Epithelial cell of prostate (primary cell): ENCODE results near the gene KDM4B.
A peak's percentile ranks its signal among the peaks of the same experiment; 100 is the strongest.
"Not testable (repeated sequence)": the region's sequence is repeated elsewhere in the genome, so short reads cannot be mapped to it uniquely, and the experiment has no call there.

Experiments
- DNase-seq: peaks from one replicate; pipeline ENCODE4 v3.0.0-alpha.2; 2011; ENCODE audit warnings: low read depth, low spot score
- H3K27ac ChIP-seq: fragments of 450-650 bp; 2 replicates; pipeline ENCODE4 v1.5.1; 2017; ENCODE audit warnings: mild to moderate bottlenecking

KDM4B gene

DNA sequence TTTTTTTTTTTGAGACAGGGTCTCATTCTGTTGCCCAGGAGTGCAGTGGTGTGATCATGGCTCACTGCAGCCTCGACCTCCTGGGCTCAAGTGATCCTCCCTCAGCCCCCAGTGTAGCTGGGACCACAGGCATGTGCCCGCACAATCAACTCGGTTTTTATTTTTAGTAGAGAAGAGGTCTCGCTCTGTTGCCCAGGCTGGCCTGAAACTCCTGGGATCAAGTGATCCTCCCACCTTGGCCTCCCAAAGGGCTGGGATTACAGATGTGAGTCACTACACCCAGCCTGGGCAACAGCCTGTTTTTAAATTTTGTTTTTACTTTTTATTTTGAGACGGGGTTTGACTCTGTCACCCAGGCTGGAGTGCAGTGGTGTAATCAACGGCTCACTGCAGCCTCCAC lies 2.3 kb upstream of the KDM4B start:
- no peak overlapping the region for H3K27ac ChIP-seq
- DNase-seq, result no peak

DNA sequence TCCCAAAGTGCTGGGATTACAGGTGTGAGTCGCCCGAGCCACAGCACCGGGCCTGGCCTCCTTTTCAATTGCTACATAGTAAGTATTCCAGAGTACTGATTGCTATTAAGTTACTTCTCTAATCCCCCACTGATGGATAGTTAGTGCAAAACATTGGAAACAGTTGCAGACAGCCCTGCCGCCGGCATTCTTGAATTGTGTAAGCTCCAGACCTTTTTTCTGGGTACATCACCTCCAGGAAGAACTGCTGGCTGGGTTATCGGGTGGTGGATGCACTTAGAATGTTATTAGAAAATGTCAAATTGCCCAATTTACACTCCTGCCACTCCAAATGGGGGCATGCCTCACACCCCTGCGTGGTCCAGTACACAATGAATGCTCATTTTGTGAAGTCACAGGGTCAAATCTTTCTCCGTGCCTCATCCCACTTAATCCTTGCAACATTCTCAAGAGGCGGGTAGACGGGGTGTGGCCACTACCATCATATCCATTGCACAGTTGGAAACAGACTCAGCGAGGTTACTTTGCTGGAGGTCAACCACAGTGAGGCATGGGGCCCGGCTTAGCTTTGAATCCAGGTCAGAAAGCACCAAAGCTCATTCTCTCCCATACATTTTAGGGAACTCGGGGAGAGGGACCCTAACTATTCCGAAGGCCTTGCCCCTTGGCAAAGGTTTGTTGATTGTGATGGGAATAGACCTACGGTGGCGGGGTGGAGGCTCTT lies 1.0 kb upstream of the KDM4B start:
- peak overlapping the region; percentile 13 for H3K27ac ChIP-seq
- no peak for DNase-seq

DNA sequence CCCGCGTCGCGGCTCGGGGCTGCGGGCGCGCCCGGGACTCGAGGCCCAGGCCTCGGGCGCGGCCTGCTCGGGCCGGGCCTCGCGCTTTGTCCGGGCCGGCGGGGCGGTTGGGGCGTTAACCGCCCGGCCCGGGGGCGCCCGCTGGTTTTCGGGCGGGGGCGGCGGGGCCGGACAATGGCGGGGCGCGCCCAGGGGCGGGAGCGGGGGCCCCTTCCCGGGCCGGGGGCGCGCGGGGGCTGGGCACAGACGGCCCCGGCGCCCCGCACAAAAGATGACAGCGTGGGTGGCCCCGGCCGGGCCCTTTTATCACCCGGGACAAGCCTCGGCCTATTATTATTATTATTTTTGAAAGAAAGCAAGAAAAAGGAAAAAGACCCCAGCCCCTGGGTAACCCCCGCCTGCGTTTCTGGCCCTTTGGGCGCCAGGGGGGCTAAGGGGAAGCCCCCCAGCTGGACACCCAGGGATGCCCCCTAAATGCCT lies 419 bp downstream of the KDM4B start:
- peak overlapping the region; percentile 66 for H3K27ac ChIP-seq

DNA sequence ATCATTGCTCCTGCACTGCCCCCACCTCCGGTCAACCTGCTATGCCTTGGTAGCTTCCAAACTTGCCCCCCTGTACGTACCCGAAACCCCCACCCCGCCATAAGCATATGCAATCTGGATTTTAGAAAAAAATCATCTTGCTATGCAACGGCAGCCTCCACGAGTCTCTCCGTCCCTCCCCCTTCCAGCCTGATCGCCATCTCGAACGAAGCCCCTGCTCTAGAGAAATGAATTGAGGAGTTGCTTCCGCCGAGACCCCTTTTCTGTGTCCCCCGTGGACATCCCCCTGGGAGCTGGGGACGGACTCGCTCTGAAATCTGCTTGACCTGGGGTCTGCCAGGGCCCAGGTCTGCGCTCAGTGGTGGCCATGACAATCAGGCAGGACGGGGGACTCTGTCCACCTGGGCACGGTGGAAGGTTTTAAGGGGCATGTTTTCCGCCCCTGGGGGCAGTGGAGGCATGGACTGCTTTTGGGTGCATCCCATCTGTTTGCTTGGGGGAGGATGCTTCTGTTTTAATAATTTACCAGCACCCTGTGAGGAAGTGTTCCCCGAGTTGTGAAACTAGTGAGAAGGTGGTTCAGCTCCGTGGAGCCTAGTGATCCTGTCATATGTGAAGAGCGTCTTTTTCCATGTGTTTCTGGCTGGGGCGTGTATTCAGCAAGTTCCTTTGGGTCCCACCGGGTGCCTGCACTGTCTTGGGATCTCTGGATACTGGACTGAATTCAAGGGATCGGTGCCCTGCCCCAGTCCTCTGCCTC lies 1.0 kb downstream of the KDM4B start:
- DNase-seq, result no peak
- H3K27ac ChIP-seq, result peak overlapping the region; percentile 66

More for the DNA sequence above, 419 bp downstream of the KDM4B start:
- no peak for DNase-seq

DNA sequence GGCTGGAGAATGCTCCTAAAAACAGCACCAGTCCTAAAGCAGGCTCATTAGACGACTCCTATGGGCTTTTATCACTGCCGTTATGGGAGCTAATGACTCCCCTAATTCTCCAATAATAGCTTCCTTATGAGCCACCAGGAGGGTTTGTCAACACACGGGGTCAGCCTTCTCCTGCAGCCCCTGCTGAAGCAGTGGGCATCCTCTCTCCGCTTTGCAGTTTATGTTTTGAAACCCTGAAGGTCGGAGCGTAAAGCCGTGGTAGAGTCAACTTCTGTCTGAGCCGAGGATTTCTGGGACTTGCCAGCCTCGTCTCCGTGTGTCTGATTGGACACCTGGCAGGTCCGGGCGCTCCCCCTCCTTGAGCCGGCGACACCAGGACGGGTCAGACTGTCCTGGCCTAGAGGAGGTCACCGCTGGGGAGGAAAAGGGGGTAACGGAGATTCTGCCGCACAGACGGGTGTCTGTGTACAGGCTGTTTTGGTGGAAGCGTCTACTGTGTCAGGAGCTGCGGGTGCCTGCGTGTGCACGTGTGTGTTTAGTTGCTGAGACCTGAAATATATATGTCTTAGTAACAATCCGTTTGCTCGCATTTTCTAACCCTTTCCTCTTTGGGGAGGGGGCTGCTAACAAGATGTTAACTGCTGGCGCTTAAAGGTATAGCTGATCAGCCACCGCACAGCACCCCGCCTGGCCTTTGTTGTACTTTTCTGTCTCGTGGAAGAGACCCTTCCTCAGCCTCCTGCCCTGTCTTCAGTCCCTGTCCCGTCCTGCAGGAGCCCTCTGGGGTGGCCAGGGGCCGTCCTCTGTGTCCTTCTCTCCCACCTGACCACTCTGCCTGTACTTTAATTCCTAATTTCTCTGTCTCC lies 1.9 kb downstream of the KDM4B start:
- DNase-seq, result no peak

DNA sequence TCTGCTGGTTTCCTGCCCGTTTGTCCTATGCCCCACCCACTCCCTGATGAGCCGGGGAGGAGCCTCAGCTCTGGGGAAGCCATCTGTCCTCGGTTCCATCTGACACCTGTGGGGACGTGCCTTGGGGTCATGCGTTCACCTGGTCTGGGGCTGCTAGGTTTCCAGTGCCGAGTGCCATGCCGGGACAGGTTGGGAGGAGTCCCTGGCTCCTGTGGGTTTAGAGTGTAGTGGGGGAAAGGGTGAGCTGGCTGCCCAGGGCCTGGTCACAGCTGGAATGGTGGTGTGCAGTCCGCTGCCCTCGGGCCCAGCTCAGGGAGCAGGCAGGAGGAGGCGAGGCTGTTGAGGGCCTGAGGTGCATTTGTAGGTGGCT lies 2.5 kb downstream of the KDM4B start:
- H3K27ac ChIP-seq, result peak overlapping the region; percentile 66
- DNase-seq, result no peak

More for the DNA sequence above, 1.9 kb downstream of the KDM4B start:
- H3K27ac ChIP-seq, result peak overlapping the region; percentile 66

DNA sequence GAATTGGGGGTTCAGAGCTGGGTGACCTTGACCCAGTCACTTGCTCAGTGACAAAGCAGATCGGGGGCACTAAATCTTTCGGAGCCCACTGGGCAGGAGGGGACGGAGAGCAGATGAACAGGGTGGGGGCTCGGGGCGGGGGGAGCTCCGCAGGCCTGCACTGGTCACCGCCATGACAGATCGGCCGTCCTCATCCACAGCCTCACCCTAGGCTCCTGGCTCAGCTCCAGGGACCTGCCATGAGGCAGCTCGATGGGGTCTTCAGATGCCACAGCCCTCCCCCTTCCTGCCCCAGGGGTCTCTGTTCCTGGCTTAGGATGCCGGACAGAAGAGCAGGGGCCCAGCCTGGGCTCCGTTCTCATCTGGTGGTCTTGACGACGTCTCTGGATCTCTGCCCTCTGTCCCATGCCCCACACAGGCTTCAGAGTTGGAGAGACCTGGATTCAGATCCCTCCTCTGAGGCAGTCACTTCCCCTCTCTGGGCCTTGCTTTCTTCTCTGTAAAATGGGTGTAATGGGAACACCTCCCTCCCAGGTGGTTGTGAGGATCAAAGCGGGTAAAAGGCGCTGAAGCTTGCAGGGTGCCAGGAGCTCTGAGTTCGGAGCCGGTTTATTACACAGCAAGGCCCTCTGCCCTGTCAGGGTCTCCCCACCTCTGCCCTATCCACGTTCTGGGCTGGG lies 3.0 kb downstream of the KDM4B start:
- peak overlapping the region; percentile 66 for H3K27ac ChIP-seq

DNA sequence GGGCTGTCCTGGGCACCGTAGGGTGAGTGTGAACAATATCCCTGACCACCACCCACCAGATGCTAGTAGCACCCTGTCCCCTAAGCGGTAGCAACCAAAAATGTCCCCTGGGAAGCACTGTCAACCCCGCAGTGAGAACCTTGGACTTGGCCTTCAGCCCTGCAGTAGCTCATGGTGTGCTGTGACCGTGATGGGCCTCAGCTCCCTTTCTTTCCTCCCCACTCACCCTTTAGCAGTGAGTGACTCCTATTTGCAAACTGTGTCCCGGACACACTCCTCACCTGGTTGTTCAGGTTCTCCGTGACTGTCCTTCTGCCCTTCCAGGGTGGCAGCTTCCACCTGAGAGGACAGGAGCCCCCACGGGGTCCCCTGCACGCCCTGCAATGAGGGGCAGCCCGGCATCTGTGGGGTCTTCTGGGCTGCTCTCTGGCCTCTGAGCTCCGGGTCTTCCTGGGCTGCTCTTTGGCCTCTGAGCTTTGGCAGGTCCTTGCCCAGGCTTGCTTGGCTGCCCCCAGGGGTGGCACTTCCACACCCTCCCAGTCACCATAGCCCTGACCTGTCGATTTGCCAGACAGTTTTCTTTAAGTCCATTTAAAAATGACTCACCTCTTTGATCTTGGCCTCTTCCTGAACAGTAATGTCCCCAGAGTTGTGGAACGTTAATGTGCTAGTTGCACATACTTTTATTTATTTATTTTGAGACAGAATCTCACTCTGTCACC lies 3.8 kb downstream of the KDM4B start:
- H3K27ac ChIP-seq, result peak overlapping the region; percentile 62
- DNase-seq, result no peak

More for the DNA sequence above, 3.0 kb downstream of the KDM4B start:
- no peak for DNase-seq

DNA sequence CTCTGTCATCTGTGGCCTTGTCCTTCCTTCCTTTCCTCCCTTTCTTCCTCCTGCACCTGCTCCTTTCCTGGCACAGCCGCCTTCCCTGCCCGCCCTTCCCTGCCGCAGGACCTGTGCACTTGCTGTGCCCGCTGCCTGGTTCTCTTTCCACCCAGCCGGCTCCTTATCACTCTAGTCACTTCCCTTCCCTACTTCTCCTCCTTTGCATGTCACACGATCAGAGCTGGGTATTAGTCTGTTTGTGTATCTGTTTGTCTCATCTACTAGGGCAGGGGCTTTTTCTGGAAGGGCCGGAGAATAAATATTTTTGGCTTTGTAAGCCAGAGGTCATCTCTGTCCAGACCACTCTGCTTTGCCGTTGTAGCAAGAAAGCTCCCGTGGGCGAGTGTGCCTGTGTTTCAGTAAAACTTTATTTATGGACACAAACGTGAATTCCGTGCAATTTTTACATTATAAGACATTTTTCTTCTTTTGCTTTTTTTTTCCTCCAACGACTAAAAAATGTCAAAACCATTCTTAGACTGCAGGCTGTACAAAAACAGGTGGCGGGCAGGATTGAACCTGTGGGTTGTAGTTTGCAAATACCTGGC lies 6.1 kb downstream of the KDM4B start:
- no peak for DNase-seq
- H3K27ac ChIP-seq, result no peak overlapping the region

DNA sequence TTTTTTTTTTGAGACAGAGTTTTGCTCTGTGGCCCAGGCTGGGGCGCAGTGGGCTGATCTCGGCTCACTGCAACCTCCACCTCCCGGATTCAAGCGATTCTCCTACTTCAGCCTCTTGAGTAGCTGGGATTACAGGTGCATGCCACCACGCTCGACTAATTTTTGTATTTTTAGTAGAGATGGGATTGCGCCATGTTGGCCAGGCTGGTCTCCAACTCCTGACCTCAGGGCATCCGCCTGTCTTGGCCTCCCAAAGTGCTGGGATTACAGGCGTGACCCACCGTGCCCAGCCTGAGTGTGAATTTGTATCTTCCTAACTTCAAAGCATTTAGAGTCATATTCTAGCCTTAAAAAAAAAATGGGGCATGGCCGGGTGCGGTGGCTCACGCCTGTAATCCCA lies 6.7 kb downstream of the KDM4B start:
- peak overlapping the region; percentile 59 for H3K27ac ChIP-seq
- DNase-seq, result not testable (repeated sequence)

DNA sequence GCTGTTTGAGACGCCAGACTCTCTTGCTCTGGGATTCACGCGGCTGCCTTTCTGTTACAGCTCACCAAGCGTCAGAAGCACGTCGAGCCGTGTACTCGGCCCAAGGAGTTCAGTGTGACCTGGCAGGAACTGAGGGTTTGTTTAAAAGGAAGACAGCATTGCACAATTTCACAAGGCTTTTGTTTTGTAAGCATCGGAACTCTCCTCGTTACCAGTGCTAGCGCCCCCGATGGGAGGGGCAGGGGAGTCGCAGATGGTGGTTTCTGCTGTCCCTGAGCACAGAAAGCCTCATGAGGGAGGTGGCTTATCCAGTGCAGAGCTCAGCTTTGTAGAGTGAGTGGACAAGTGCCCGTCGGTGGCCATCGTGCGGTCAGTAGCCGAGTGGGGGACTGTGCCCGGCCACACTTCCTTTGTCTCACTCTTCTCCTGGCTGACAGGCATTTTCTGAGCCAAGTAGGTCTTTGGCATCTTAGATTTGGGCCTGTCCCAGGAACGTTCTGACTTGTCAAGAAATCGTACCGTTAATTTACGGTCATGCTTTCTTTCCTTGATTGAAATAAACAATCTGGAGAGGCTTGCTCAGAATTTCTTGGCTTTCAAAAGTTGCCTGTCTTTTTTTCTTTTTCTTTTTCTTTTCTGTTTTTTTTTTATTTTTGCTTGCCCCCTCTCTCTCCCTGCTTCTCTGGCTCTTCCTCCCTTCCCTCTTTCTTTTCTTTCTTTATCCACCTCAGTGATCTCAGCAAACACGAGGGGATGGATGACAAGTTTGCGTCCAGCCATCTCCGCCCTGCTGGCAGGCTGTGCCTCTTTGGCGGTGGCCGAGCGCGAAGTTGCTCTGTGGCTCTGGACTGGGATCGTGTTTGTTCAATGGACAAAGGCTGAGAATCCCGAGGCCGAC lies 7.7 kb downstream of the KDM4B start:
- peak overlapping the region; percentile 59 for H3K27ac ChIP-seq
- peak; percentile 80 for DNase-seq

DNA sequence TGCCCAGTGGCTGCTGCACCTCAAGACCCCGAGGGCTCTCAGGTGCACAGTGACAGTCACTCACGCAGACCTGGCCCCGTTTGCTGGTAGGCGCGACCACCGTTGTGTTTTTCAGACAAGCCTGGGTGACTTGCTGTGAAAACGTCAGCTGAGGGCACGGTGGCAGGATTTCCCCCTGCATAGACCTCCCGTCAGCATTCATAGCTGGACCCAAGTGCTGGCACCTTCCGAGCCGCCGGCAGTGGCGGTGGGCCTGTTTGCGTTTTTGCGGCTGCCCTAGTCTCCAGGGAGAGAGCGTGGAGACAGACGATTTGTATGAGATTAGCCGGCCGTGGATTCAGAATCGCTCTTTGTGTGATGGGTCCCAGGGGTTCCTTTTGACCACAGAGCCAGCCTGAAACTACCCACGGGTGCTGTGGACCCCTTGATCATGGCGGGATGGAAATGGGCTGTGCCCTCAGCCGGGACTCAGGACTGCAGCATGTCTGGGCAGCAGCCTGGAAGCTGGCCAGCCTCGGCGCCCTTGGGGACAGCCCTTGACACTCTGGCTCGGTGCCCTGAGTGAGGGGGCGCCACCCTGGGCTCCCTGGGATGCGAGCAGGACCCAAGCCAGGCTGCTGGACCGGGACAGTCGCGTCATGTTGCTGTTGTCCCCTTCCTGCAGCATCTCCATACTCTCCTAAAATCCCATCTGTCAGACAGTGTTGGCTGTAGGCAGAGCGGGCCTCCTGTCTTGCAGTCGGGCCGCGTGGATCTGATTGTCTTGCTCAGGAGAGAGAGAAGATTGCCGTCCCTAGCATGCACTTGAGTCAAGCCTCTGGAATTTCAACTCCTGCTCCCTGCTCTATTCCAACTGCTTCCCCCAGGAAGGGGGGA lies 8.6 kb downstream of the KDM4B start:
- no peak for DNase-seq

DNA sequence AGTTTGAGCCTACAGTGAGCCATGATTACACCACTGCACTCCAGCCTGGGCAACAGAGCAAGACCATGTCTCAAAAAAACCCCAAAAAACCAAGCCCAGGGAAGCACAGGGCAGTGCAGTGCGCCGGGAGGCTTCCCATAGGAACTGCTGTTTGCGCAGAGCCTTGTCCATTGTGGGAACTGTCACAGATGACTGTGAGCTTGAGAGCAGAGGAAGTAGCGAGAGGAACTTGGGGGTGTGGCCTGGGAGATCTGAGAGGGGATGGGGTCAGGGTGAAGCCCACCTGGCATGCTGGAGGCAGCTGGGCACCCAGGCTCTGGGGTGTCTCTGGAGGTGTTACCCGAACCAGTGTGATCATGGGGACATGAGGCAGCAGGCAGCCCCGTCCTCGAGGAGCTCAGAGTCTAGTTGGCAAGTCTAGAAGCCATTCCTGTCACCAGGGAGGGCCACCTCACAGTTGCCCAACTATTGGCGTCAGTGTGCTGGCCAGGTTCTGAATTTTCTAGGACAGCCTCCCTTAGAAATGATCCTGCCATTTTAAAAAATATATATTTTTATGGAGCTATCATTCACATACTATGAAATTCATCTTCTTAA lies 10.4 kb downstream of the KDM4B start:
- no peak overlapping the region for H3K27ac ChIP-seq
- no peak for DNase-seq

More for the DNA sequence above, 8.6 kb downstream of the KDM4B start:
- peak overlapping the region; percentile 59 for H3K27ac ChIP-seq

DNA sequence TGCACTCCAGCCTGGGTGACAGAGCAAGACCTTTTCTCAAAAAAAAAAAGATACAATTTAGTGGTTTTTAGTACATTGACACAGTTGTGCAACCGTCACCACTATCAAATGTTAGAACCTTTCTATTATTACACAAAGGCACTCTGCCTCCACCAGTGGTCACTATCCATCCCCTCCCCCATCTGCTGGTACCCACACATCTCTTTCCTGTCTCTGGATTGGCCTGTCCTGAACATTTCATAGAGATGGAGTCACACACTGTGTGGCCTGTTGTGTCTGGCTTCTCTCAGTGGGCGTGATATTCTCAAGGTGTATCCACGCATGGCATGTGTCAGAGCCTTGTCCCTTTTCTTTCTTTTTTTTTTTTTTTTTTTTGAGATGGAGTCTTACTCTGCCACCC lies 11.2 kb downstream of the KDM4B start:
- no peak overlapping the region for H3K27ac ChIP-seq
- DNase-seq, result no peak

DNA sequence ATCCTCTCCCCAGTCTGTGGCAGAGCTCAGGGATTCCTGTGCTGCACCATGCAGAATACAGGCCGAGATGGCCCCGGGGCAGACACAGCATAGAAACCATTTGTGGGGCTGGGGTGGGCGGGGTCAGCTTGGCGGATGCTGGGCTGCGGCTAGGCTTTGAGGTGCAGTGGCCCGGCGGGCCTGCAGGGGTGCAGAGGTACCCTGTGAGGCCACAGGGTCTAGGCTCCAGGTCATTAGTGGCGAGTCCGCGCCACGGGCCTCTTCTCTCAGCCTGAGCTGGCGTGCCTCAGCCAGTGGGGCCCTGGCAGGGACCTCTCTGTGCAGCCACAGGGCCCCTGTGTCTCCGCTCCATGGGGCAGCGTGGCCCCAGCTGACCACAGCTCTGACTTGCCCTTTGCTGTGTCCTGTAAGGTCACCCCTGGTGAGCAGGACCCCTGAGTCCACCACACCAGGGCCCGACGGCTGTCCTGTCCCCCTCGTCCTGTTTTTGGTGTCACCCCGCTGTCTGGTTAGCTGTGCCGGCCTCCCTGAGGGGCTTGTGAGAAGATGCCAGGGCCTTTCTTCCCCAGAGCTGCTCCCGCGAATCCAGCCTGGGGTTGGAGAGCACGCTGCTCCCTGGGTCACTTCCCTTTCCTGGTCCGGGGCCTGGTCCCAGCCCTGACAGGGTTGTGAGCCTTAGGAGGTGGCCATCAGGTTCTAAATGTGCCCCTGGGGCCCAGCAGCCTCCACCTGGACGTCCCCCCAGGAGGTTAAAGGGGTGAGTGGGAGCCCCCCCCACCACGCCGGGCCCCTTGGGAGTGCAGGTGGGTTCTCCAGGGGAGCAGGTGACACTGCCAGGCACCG lies 12.1 kb downstream of the KDM4B start:
- DNase-seq, result no peak
- H3K27ac ChIP-seq, result no peak overlapping the region

DNA sequence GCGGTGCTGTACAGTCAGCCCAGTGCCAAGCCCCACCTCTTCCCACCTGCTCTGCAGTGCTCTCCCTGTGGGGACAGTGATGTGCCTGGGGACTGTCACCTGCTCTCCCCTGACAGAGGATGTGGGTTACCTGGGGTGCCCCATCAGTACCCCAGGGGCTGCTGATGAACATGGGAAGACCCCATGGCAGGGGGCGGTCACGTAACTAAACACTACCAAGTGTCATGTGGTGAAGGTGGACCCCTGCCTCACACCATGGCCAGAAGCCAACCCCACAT lies 12.7 kb downstream of the KDM4B start:
- DNase-seq, result no peak
- H3K27ac ChIP-seq, result no peak overlapping the region
